M059J (cell line): ENCODE data around the gene TTN. TPM values are rescaled to one million over a fixed set of nuclear protein-coding genes. Genes with fewer than 3 reads are reported as not detected.

Experiments
- DNase-seq: peaks from one replicate; pipeline ENCODE4 v3.0.0-alpha.2; 2012; ENCODE audit warnings: low read depth
- total RNA-seq: library from RNA; depleted of rRNA; stranded (reverse); fragments of >200 nt; shearing (Covaris generic); gene quantifications from 2 replicates; pipeline ENCODE4 v1.2.3, GENCODE V29; 2014

Gene TTN
- total RNA-seq, 1 experiment from 2014 or later: 0.52 TPM

GRCh38 chr2:178811901-178812300 is 4.7 kb upstream of the TTN start:
- DNase-seq: peak; percentile 61

GRCh38 chr2:178811045-178811444 is 3.8 kb upstream of the TTN start:
- no peak for DNase-seq

- no peak for DNase-seq
Measured at GRCh38 chr2:178810422-178810821, 3.2 kb upstream of the TTN start.

- no peak for DNase-seq
Measured at GRCh38 chr2:178806543-178806942, 680 bp downstream of the TTN start.

- no peak for DNase-seq
Measured at GRCh38 chr2:178805457-178805856, 1.8 kb downstream of the TTN start.

GRCh38 chr2:178804791-178805190 is 2.4 kb downstream of the TTN start:
- DNase-seq: peak; percentile 48

GRCh38 chr2:178800510-178800909 is 6.7 kb downstream of the TTN start:
- DNase-seq: no peak

- DNase-seq: no peak
Measured at GRCh38 chr2:178799305-178799704, 7.9 kb downstream of the TTN start.

- peak; percentile 49 for DNase-seq
Measured at GRCh38 chr2:178796079-178796677, 11.0 kb downstream of the TTN start.

GRCh38 chr2:178787934-178788333 is 19.3 kb downstream of the TTN start:
- DNase-seq: no peak

GRCh38 chr2:178787155-178787554 is 20.1 kb downstream of the TTN start:
- DNase-seq: no peak

GRCh38 chr2:178783889-178784288 is 23.3 kb downstream of the TTN start:
- no peak for DNase-seq

GRCh38 chr2:178782236-178782635 is 25.0 kb downstream of the TTN start:
- peak; percentile 26 for DNase-seq

GRCh38 chr2:178777577-178777976 is 29.6 kb downstream of the TTN start:
- DNase-seq: no peak

- no peak for DNase-seq
Measured at GRCh38 chr2:178776751-178777150, 30.5 kb downstream of the TTN start.

GRCh38 chr2:178775975-178776374 is 31.2 kb downstream of the TTN start:
- no peak for DNase-seq

GRCh38 chr2:178770518-178770917 is 36.7 kb downstream of the TTN start:
- DNase-seq: no peak

GRCh38 chr2:178767094-178768060 is 39.8 kb downstream of the TTN start:
- DNase-seq: no peak

GRCh38 chr2:178764097-178764496 is 43.1 kb downstream of the TTN start:
- peak; percentile 68 for DNase-seq

- DNase-seq: peak; percentile 66
Measured at GRCh38 chr2:178761759-178762371, 45.4 kb downstream of the TTN start.

GRCh38 chr2:178756843-178757242 is 50.4 kb downstream of the TTN start:
- DNase-seq: peak; percentile 75

- DNase-seq: no peak
Measured at GRCh38 chr2:178756343-178756742, 50.9 kb downstream of the TTN start.

GRCh38 chr2:178747767-178748166 is 59.5 kb downstream of the TTN start:
- peak; percentile 72 for DNase-seq
